GM12874 (cell line): ENCODE results near the gene CFAP410.

Source experiments
- CTCF ChIP-seq: IDR thresholded peaks from 2 replicates; pipeline ENCODE4 v1.5.1; 2011; ENCODE audit warnings: low read depth, mild to moderate bottlenecking, control low read depth, low read length, moderate library complexity; ENCODE audit not compliant: insufficient read depth

CFAP410 gene

GRCh38 chr21:44347911-44348451, 8.8 kb upstream of the CFAP410 start:
- no peak for TF ChIP-seq CTCF

- TF ChIP-seq CTCF: no peak
Measured at GRCh38 chr21:44345495-44345894, 6.3 kb upstream of the CFAP410 start.

- no peak for TF ChIP-seq CTCF
Measured at GRCh38 chr21:44344541-44345183, 5.5 kb upstream of the CFAP410 start.

- TF ChIP-seq CTCF: no peak
Measured at GRCh38 chr21:44337941-44338895, 972 bp downstream of the CFAP410 start.

- no peak for TF ChIP-seq CTCF
Measured at GRCh38 chr21:44337449-44337848, 1.7 kb downstream of the CFAP410 start.

- no peak for TF ChIP-seq CTCF
Measured at GRCh38 chr21:44335266-44336059, 3.7 kb downstream of the CFAP410 start.
